CD14-positive monocyte (primary cell): ENCODE measurements around the gene MESD. TPM values are rescaled to one million over a fixed set of nuclear protein-coding genes. Genes with fewer than 3 reads are reported as not detected.

Experiments
- DNase-seq, 3 donors: peaks; one replicate each; pipeline ENCODE4 v3.0.0-alpha.2; 2011 to 2022
- H2AFZ ChIP-seq: 2 replicates; pipeline ENCODE4 v1.6.0; 2012; ENCODE audit warnings: mild to moderate bottlenecking, low read depth, low read length, inconsistent platforms; ENCODE audit not compliant: insufficient read depth, poor library complexity, severe bottlenecking
- H3K27ac ChIP-seq, 2 donors: 1 replicate in 1 of 2; 2 replicates in 1 of 2; pipeline ENCODE4 v1.5.1; 2012 to 2013; ENCODE audit warnings: low read length in 2 of 2, control low read depth in 1 of 2, inconsistent platforms in 1 of 2, low read depth in 1 of 2, mild to moderate bottlenecking in 1 of 2
- H3K27me3 ChIP-seq, 2 donors: one replicate each; pipeline versions ENCODE4 v1.6.0 to v1.6.1; 2011 to 2013; ENCODE audit warnings: low read length in 2 of 2; ENCODE audit not compliant: control insufficient read depth in 2 of 2, insufficient read depth in 2 of 2
- H3K36me3 ChIP-seq, 2 donors: replicated peaks in 1 of 2; 1 replicate in 1 of 2; 2 replicates in 1 of 2; pipeline versions ENCODE4 v1.5.1 to v1.6.1; 2012 to 2013; ENCODE audit warnings: low read length in 2 of 2, control low read depth in 1 of 2, inconsistent platforms in 1 of 2, mild to moderate bottlenecking in 1 of 2; ENCODE audit not compliant: insufficient read depth in 2 of 2, control insufficient read depth in 1 of 2
- H3K4me1 ChIP-seq, 2 donors: 1 replicate in 1 of 2; 2 replicates in 1 of 2; pipeline versions ENCODE4 v1.5.1 to v1.6.1; 2012 to 2013; ENCODE audit warnings: low read length in 2 of 2, control low read depth in 1 of 2, inconsistent platforms in 1 of 2, mild to moderate bottlenecking in 1 of 2, moderate library complexity in 1 of 2; ENCODE audit not compliant: insufficient read depth in 2 of 2, control insufficient read depth in 1 of 2
- H3K4me2 ChIP-seq: replicated peaks from 2 replicates; pipeline ENCODE3; 2012; ENCODE audit warnings: low read length, moderate library complexity, mild to moderate bottlenecking; ENCODE audit not compliant: poor library complexity, severe bottlenecking; ENCODE audit errors: extremely low read depth
- H3K4me3 ChIP-seq, 3 experiments: fragments of 200-600 bp in 1 of 3; sonication (generic) in 1 of 3; replicated peaks in 1 of 3; 1 replicate in 2 of 3; 2 replicates in 1 of 3; pipeline ENCODE4 v1.5.1; 2011 to 2013; ENCODE audit warnings: low read length in 3 of 3, mild to moderate bottlenecking in 3 of 3, control low read depth in 2 of 3, low read depth in 2 of 3, inconsistent platforms in 1 of 3, moderate library complexity in 1 of 3
- H3K79me2 ChIP-seq: 2 replicates; pipeline ENCODE4 v1.6.0; 2012; ENCODE audit warnings: mild to moderate bottlenecking, control low read depth, inconsistent platforms, low read length, moderate library complexity; ENCODE audit not compliant: insufficient read depth
- H3K9ac ChIP-seq: 2 replicates; pipeline ENCODE4 v1.6.0; 2017; ENCODE audit warnings: low read length, mild to moderate bottlenecking; ENCODE audit not compliant: insufficient read depth, poor library complexity, severe bottlenecking
- H3K9me3 ChIP-seq, 2 donors: replicated peaks in 1 of 2; 1 replicate in 1 of 2; 2 replicates in 1 of 2; pipeline versions ENCODE4 v1.5.1 to v1.6.1; 2012 to 2013; ENCODE audit warnings: low read length in 2 of 2, control low read depth in 1 of 2; ENCODE audit not compliant: control insufficient read depth in 1 of 2, insufficient read depth in 1 of 2
- H4K20me1 ChIP-seq: 2 replicates; pipeline ENCODE4 v1.6.0; 2012; ENCODE audit warnings: mild to moderate bottlenecking, low read length, control low read depth, moderate library complexity; ENCODE audit not compliant: insufficient read depth
- H3K27ac Mint-ChIP-seq, 7 donors: one replicate each; pipeline ENCODE4 v1.8.0; 2020; ENCODE audit warnings: mild to moderate bottlenecking in 7 of 7, mixed read lengths in 7 of 7, moderate library complexity in 6 of 7, inconsistent platforms in 2 of 7
- H3K27me3 Mint-ChIP-seq, 3 donors: one replicate each; pipeline ENCODE4 v1.8.0; 2021 to 2022; ENCODE audit warnings: low read depth in 3 of 3, mild to moderate bottlenecking in 3 of 3, mixed read lengths in 3 of 3, moderate library complexity in 3 of 3, inconsistent platforms in 1 of 3
- H3K36me3 Mint-ChIP-seq, 2 donors: one replicate each; pipeline ENCODE4 v1.8.0; 2020; ENCODE audit warnings: mixed read lengths in 2 of 2, inconsistent platforms in 1 of 2, mild to moderate bottlenecking in 1 of 2
- H3K4me1 Mint-ChIP-seq: one replicate; pipeline ENCODE4 v1.8.0; 2020; ENCODE audit warnings: mild to moderate bottlenecking, mixed read lengths
- H3K4me3 Mint-ChIP-seq, 2 donors: one replicate each; pipeline ENCODE4 v1.8.0; 2020; ENCODE audit warnings: mild to moderate bottlenecking in 2 of 2, mixed read lengths in 2 of 2, moderate library complexity in 1 of 2
- H3K9me3 Mint-ChIP-seq, 7 donors: one replicate each; pipeline ENCODE4 v1.8.0; 2020 to 2022; ENCODE audit warnings: mixed read lengths in 7 of 7, mild to moderate bottlenecking in 6 of 7, moderate library complexity in 6 of 7, inconsistent platforms in 2 of 7
- CTCF ChIP-seq: fragments of 200-600 bp; IDR thresholded peaks from one replicate; pipeline ENCODE4 v1.8.0; 2022; ENCODE audit warnings: antibody characterized with exemption, mild to moderate bottlenecking
- WGBS: methylation state at CpG from one replicate; pipeline ENCODE4 v1.1.5; 2013; ENCODE audit warnings: missing lambda C conversion rate; ENCODE audit not compliant: insufficient coverage; 5-methylcytosine and 5-hydroxymethylcytosine counted together
- intact Hi-C, 2 donors: fragments of 100-400 bp; cut with micrococcal nuclease; formaldehyde crosslinking; loops; one replicate each; pipeline versions ENCODE4 v1.15.0 to v1.15.1; 2023
- polyA minus RNA-seq: library from RNA; depleted of rRNA, polyadenylated mRNA; stranded (reverse); fragments of >200 nt; gene quantifications from 2 replicates; pipeline ENCODE4 v1.2.3, GENCODE V29; 2012
- polyA plus RNA-seq, 3 donors: library from polyadenylated mRNA; depleted of rRNA in 1 of 3; unstranded in 2 of 3; stranded (reverse) in 1 of 3; fragments of 300-500 nt in 2 of 3; fragments of >200 nt in 1 of 3; fragmentation: Illumina TruSeq in 2 of 3; gene quantifications; 1 replicate in 2 of 3; 2 replicates in 1 of 3; pipeline ENCODE4 v1.2.3, GENCODE V29; 2012 to 2021
- total RNA-seq, 12 experiments: library from RNA in 1 of 12; stranded (reverse) in 1 of 12; fragments of 120-200 nt in 1 of 12; gene quantifications; one replicate each; pipeline ENCODE4 v1.2.4 and lab custom pipeline; 2013 to 2026; ENCODE audit warnings: mixed read lengths in 6 of 12, inconsistent platforms in 1 of 12

MESD gene
- 22.1 TPM for total RNA-seq (2013)
- 10 to 100 TPM in 2 of 3 donors, 1 to 10 TPM in 1; 5.6 to 15.7 (median 13.1) TPM for polyA plus RNA-seq
- 8.9 and 12.8 TPM in 2 replicates for polyA minus RNA-seq
- total RNA-seq (lab: John Stamatoyannopoulos, UW), result 5.9 to 27.5 (median 19.7) reads per million in 11 experiments

- H3K4me2 ChIP-seq, result peak within 1 kb of the TSS; percentile 87
- intact Hi-C loops, result loop anchor here (5.0 to 10.0 kb wide), 3 partner anchors 33 to 1055 kb away; partner anchors contain the start of gene MEX3B (in 1 of the 2)
- H3K9me3 Mint-ChIP-seq, result no peaks in the 10 kb centered on the region
- H3K79me2 ChIP-seq, result peaks cover 41% of the 10 kb centered on the region
- no peaks in the 10 kb centered on the region for H3K27me3 ChIP-seq
- H3K36me3 Mint-ChIP-seq, result peaks cover 7 to 10% of the 10 kb centered on the region in 2 donors
- peaks cover 0 to 6% (median 4%) of the 10 kb centered on the region in 3 donors for H3K27me3 Mint-ChIP-seq
- H3K27ac Mint-ChIP-seq, result peak within 1 kb of the TSS; percentile 94 to 99 (median 96)
- TF ChIP-seq CTCF, result no peak
- H3K4me1 Mint-ChIP-seq, result peaks cover 59% of the 10 kb centered on the region
- H4K20me1 ChIP-seq, result peaks cover 5% of the 10 kb centered on the region
- peaks cover 57 to 60% of the 10 kb centered on the region in 2 donors for H3K4me1 ChIP-seq
- peak within 1 kb of the TSS; percentile 81 for H3K9ac ChIP-seq
- H3K4me3 ChIP-seq, result peak within 1 kb of the TSS; percentile 68 to 96 (median 87)
- peak within 1 kb of the TSS; percentile 80 to 85 for H3K27ac ChIP-seq
- under 1% methylated on average over 55 of the region's 63 CpGs for WGBS
- DNase-seq, result peak; percentile 93 to 94 (median 94)
- H2AFZ ChIP-seq, result peak within 1 kb of the TSS; percentile 86
- no peaks in the 10 kb centered on the region for H3K36me3 ChIP-seq
- H3K4me3 Mint-ChIP-seq, result peak within 1 kb of the TSS; percentile 93 to 99
- H3K9me3 ChIP-seq, result no peaks in the 10 kb centered on the region
Observed at GRCh38 chr15:80989518-80990478, at the start of gene MESD. Gene MESD (minus strand): TSS chr15:80989819. CDS start chr15:80989791, 28 bp downstream.

DNA sequence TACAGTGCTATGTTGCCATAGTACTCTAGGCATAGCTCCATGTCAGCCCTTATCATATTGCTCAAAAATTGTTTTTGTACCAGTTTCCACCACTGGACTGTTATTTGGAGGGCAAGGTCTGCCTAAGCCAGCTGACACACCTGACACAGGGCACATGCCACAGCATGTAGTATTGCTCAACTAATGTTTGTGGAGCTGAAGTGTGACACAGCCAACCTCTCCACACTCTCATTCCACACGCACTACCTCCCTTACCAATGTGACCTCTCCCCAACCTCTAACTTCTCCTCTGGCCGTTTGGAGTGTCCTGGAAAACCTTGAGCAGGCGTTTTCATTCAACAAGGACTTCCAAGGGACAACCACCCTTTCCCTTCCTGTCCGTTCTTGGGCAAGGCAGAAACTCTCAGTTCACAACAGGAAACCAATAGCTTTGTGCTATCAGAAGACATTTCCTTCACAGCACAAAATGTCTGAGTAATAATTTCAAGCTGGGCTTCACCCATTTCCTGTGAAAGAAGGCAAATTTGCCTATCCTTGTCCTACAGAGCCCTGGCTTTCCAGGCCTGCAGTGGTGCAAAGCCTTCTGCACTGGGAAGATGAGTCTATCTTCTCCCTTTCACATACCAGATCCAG, 49.5 kb upstream of the MESD start:
- H3K9me3 Mint-ChIP-seq, result peaks cover 0 to 2% (median 0%) of the 10 kb centered on the region in 7 donors

More for the DNA sequence above, 49.5 kb upstream of the MESD start:
- H3K36me3 ChIP-seq, result no peaks in the 10 kb centered on the region
- peak overlapping the region; percentile 37 for H2AFZ ChIP-seq
- intact Hi-C loops, result loop anchor here in 1 of 2 donors (10.0 kb wide), 1 partner anchor 54 kb away; the partner anchor contains the start of gene MESD
- Mint-ChIP-seq H3K27me3 (peaks cover 2% of the 10 kb centered on the region in 3 donors), H3K4me3 (no peak overlapping the region), H3K4me1 (peaks cover 6% of the 10 kb centered on the region), H3K27ac (peak overlapping the region in 1 of 7 donors; percentile 4), H3K36me3 (no peaks in the 10 kb centered on the region)
- no peak overlapping the region for H3K4me2 ChIP-seq
- no peaks in the 10 kb centered on the region for H4K20me1 ChIP-seq
- no peaks in the 10 kb centered on the region for H3K9me3 ChIP-seq
- H3K79me2 ChIP-seq, result no peaks in the 10 kb centered on the region
- peaks cover 0 to 4% of the 10 kb centered on the region in 2 donors for H3K4me1 ChIP-seq
- TF ChIP-seq CTCF, result no peak
- 20% methylated on average over 3 of the region's 4 CpGs for WGBS
- H3K27me3 ChIP-seq, result no peaks in the 10 kb centered on the region
- DNase-seq, result no peak
- no peak overlapping the region for H3K27ac ChIP-seq
- H3K9ac ChIP-seq, result no peak overlapping the region
- H3K4me3 ChIP-seq, result no peak overlapping the region
